ENCODE results near the gene RBFA. TPM values are rescaled to one million over a fixed set of nuclear protein-coding genes. Genes with fewer than 3 reads are reported as not detected.

RBFA gene
- total and polyA plus RNA-seq, 2 of the 13 experiments (the other 11 are each of a cell fraction or from before 2014, with no cell fraction given) = 29.7 to 42.4 TPM

GRCh38 chr18:80034068-80034851 lies at the start of gene RBFA (continued):
- TF ChIP-seq, protein P1, sequence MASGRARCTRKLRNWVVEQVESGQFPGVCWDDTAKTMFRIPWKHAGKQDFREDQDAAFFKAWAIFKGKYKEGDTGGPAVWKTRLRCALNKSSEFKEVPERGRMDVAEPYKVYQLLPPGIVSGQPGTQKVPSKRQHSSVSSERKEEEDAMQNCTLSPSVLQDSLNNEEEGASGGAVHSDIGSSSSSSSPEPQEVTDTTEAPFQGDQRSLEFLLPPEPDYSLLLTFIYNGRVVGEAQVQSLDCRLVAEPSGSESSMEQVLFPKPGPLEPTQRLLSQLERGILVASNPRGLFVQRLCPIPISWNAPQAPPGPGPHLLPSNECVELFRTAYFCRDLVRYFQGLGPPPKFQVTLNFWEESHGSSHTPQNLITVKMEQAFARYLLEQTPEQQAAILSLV (CRISPR knock-in tag; IDR thresholded peaks at IDR 0.05; ENCODE audit: borderline replicate concordance) = peak; percentile 77; the same call in 1 of the 2 replicates
- TF ChIP-seq, protein P2, sequence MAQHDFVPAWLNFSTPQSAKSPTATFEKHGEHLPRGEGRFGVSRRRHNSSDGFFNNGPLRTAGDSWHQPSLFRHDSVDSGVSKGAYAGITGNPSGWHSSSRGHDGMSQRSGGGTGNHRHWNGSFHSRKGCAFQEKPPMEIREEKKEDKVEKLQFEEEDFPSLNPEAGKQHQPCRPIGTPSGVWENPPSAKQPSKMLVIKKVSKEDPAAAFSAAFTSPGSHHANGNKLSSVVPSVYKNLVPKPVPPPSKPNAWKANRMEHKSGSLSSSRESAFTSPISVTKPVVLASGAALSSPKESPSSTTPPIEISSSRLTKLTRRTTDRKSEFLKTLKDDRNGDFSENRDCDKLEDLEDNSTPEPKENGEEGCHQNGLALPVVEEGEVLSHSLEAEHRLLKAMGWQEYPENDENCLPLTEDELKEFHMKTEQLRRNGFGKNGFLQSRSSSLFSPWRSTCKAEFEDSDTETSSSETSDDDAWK (CRISPR knock-in tag; IDR thresholded peaks at IDR 0.05) = no peak
- TF ChIP-seq, protein P3, sequence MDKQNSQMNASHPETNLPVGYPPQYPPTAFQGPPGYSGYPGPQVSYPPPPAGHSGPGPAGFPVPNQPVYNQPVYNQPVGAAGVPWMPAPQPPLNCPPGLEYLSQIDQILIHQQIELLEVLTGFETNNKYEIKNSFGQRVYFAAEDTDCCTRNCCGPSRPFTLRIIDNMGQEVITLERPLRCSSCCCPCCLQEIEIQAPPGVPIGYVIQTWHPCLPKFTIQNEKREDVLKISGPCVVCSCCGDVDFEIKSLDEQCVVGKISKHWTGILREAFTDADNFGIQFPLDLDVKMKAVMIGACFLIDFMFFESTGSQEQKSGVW (CRISPR knock-in tag; IDR thresholded peaks at IDR 0.05; ENCODE audit: borderline replicate concordance) = no peak; the same call in 1 of the 2 replicates
- TF ChIP-seq FOXC1 (CRISPR knock-in tag; IDR thresholded peaks at IDR 0.05; ENCODE audit: borderline replicate concordance) (peak; percentile 75; the same call in 1 of the 2 replicates), ZNF609 (CRISPR knock-in tag; IDR thresholded peaks at IDR 0.05; ENCODE audit: borderline replicate concordance) (no peak), ZNF879 (CRISPR knock-in tag; IDR thresholded peaks at IDR 0.05) (peak; percentile 48; the same call in 1 of the 2 replicates), ZNF558 (CRISPR knock-in tag; IDR thresholded peaks at IDR 0.05; ENCODE audit: borderline replicate concordance) (no peak), ZNF720 (CRISPR knock-in tag; IDR thresholded peaks at IDR 0.05) (no peak), ZNF292 (CRISPR knock-in tag; IDR thresholded peaks at IDR 0.05; ENCODE audit: borderline replicate concordance, low read depth) (peak; percentile 61; the same call in 1 of the 2 replicates), YEATS4 (CRISPR knock-in tag; IDR thresholded peaks at IDR 0.05; ENCODE audit: borderline replicate concordance) (peak; percentile 96), ZNF431 (CRISPR knock-in tag; IDR thresholded peaks at IDR 0.05; ENCODE audit: borderline replicate concordance, low read depth) (no peak; the same call in 1 of the 2 replicates), ZNF496 (CRISPR knock-in tag; IDR thresholded peaks at IDR 0.05; ENCODE audit: insufficient replicate concordance) (no peak), FOXO1 (CRISPR knock-in tag; IDR thresholded peaks at IDR 0.05) (peak; percentile 13; the same call in 1 of the 2 replicates), ZNF225 (CRISPR knock-in tag; IDR thresholded peaks at IDR 0.05) (peak; percentile 77; the same call in 1 of the 2 replicates), ZNF143 (CRISPR knock-in tag; IDR thresholded peaks at IDR 0.05) (no peak), GFI1 (CRISPR knock-in tag; IDR thresholded peaks at IDR 0.05; ENCODE audit: borderline replicate concordance) (no peak), ZNF7 (CRISPR knock-in tag; IDR thresholded peaks at IDR 0.05) (no peak), MEF2D (CRISPR knock-in tag; IDR thresholded peaks at IDR 0.05) (no peak), MIXL1 (CRISPR knock-in tag; IDR thresholded peaks at IDR 0.05) (no peak; the same call in 1 of the 2 replicates), FOSL1 (CRISPR knock-in tag; IDR thresholded peaks at IDR 0.05; ENCODE audit: borderline replicate concordance) (no peak)
- TF ChIP-seq, protein P4, sequence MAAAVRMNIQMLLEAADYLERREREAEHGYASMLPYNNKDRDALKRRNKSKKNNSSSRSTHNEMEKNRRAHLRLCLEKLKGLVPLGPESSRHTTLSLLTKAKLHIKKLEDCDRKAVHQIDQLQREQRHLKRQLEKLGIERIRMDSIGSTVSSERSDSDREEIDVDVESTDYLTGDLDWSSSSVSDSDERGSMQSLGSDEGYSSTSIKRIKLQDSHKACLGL (CRISPR knock-in tag; IDR thresholded peaks at IDR 0.05) = peak; percentile 96

All from HepG2 (cell line).